ENCODE measurements around the gene BNIP2.

The BNIP2 gene

DNA sequence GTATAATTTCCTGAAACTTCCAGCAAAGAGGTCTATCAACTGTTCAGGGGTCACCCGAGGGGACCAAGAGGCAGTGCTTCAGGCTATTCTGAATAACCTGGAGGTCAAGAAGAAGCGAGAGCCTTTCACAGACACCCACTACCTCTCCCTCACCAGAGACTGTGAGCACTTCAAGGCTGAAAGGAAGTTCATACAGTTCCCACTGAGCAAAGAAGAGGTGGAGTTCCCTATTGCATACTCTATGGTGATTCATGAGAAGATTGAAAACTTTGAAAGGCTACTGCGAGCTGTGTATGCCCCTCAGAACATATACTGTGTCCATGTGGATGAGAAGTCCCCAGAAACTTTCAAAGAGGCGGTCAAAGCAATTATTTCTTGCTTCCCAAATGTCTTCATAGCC is 70.7 kb downstream of the BNIP2 start:
- DNase-seq, result no peak

DNA sequence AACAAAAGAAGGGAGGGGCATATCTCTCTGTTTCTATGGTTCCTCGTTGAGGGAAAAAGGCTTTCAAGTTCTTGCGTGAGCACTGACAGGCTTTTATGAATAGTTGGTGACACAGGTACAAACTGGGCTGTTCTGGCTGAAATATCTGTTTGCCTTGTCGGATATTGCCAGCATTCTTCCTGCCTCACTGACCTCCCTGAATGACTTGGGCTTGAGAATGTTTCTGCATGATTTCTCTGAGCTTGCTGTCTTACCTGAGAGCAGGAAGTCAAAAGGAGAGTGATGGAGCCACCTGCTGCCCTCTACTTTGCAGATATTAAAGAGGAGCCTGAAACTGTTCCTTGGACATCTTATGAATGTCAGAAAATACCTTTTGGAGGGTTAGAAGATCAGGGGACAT is 72.7 kb downstream of the BNIP2 start:
- no peak for DNase-seq

DNA sequence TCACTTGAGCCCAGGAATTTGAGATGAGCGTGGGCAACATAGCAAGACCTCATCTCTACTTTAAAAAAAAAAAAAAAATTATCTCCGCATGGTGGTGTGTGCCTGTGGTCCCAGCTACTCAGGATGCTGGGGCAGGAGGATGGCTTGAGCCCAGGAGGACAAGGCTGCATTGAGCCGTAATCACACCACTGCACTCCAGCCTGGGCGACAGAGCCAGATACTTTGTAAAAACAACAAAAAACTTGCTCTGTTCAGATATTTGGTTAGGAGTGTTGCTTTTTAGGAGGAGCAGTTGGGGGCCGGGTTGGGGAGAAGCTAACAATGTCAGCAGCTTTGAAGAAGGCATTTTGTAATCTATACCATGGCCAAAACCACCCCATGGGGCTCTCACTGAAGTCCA is 73.5 kb downstream of the BNIP2 start:
- DNase-seq, result no peak

DNA sequence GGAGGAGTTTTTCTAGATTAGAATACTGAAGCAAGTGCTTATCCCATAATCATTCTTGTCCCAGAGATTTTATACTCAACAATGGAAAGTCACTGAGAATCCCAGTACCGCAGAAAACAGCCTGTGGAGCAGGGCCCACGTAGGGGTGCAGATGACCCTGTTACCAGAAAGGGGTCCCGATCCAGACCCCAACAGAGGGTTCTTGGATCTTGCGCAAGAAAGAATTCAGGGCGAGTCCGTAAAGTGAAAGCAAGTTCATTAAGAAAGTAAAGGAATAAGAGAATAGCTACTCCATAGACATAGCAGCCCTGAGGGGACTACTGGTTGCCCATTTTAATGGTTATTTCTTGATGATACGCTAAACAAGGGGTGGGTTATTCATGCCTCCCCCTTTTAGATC is 75.0 kb downstream of the BNIP2 start:
- DNase-seq, result no peak

DNA sequence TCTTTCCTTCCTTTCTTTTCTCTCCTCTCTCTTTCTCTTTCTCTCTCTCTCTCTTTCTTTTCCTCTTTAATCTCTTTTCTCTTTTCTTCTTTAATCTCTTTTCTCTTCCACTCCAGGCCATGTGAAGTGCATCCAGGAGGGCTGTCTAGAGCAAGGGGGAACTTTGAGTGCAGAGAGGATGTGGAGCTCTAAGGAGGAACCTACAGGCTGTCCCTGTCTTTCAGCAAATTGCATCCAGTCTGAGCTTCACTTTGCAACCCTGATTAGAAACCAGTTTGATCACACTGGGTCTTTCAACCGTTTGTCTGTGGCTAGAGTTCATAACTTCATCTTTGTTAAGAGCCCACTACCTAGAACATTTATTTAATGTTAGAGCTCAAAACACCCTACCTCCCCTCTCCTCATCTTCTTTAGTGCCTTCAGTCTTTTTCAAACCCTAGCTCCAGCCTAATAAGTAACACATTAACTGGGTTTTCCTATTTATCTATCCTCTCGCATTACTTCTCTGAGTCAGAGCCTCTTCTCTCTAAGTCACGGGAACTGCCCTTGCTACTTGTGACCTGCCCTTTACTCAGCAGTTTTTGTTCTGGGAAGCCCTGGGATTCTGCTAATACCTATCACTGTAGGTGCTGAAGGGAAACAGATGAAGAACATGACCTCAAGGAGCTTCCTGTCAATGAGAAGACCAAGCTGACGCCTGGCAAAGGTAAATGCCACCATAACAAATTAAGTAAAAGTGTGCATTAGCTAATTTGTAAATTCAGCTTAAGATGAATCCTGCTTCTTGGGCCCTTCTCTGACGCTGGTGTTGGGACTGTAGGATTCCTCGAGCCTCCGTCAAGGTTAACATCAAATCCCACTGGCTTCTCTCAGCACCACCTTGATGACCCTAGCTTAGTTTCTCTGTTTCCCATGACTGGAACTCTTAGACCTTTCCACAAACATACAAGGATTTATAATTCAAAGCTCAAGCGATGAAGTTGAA is 77.6 kb downstream of the BNIP2 start, which contains the start of gene GCNT3:
TSS of gene GCNT3 (plus strand) at position 508 of the 985 bp plus-strand sequence. CDS start 6,456 bp downstream, outside the sequence.
- DNase-seq, result no peak

DNA sequence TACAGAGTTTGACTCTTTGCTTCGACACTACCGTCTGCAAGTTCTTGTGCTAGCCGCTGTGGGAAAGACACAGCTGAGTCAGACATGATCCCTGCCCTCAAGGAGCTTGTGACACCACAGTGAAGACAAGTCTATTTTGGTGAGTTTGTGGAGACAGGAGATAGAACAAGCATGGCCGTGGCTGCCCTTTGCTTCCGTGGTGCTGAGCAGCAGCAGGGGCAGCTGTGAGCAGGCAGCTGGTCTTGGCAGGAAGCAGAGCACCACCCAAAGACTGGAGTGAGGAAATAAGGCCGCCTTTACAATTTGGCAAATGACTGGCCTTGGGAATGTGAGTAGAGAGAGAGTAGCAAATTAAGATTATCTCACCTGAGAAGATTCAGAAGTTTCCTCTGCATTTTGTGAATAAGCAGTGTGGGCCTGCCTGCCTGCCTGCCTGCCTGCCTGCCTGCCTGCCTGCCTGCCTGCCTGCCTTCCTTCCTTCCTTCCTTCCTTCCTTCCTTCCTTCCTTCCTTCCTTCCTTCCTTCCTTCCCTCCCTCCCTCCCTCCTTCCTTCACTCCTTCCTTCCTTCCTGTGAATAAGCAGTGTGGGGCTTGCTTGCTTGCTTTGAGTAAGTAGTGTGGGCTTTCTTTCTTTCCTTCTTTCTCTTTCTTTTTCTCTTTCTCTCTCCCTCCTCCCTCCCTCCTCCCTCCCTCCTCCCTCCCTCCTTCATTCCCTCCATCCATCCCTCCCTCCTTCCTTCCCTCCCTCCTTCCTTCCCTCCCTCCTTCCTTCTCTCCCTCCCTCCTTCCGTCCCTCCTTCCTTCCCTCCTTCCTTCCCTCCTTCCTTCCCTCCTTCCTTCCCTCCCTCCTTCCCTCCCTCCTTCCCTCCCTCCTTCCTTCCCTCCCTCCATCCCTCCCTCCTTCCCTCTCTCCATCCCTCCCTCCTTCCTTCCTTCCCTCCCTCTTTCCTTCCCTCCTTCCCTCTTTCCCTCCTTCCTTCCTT is 79.1 kb downstream of the BNIP2 start:
- DNase-seq, result no peak

Data from NCI-H510A treated with DMSO at 0.1 percent for 48 hours (cell line).